Dermis microvascular lymphatic vessel endothelial cell (primary cell): ENCODE measurements around the gene ZNF143. TPM values are rescaled to one million over a fixed set of nuclear protein-coding genes. Genes with fewer than 3 reads are reported as not detected.
A peak's percentile ranks its signal among the peaks of the same experiment; 100 is the strongest.

Experiments used
- DNase-seq, 2 donors: peaks; one replicate each; pipeline versions ENCODE4 v3.0.0 to v3.0.0-alpha.2; 2010; ENCODE audit warnings: low read depth in 2 of 2
- total RNA-seq: library from RNA; depleted of rRNA; stranded (reverse); fragments of >200 nt; gene quantifications from 2 replicates; pipeline ENCODE4 v1.2.1, GENCODE V29; 2014

Gene ZNF143
- total RNA-seq: 27.6 and 29.5 TPM in 2 replicates

GRCh38 chr11:9460322-9461062, at the start of gene ZNF143:
Gene ZNF143 (plus strand): TSS chr11:9461012. CDS start chr11:9471309, 10,297 bp downstream.
- peak; percentile 99 to 100 for DNase-seq

- DNase-seq: no peak
Observed at GRCh38 chr11:9428706-9429105, 32.1 kb upstream of the ZNF143 start.

- no peak for DNase-seq
Observed at GRCh38 chr11:9438611-9439010, 22.2 kb upstream of the ZNF143 start.

- no peak for DNase-seq
Observed at GRCh38 chr11:9446230-9446629, 14.6 kb upstream of the ZNF143 start.

GRCh38 chr11:9448576-9449352, 12.0 kb upstream of the ZNF143 start:
- DNase-seq: no peak

GRCh38 chr11:9452023-9452422, 8.8 kb upstream of the ZNF143 start:
- peak in 1 of 2 donors; percentile 3 for DNase-seq

GRCh38 chr11:9455722-9456121, 5.1 kb upstream of the ZNF143 start:
- DNase-seq: no peak

- peak; percentile 16 to 53 for DNase-seq
Observed at GRCh38 chr11:9459667-9460321, 1.0 kb upstream of the ZNF143 start.

GRCh38 chr11:9461063-9461759, 399 bp downstream of the ZNF143 start:
- DNase-seq: peak; percentile 66 to 91

GRCh38 chr11:9461760-9462134, 935 bp downstream of the ZNF143 start:
- peak; percentile 10 to 35 for DNase-seq

GRCh38 chr11:9462172-9462799, 1.5 kb downstream of the ZNF143 start:
- peak in 1 of 2 donors; percentile 5 for DNase-seq

GRCh38 chr11:9462806-9463537, 2.2 kb downstream of the ZNF143 start:
- peak in 1 of 2 donors; percentile 3 for DNase-seq

GRCh38 chr11:9470765-9471164, 10.0 kb downstream of the ZNF143 start:
- no peak for DNase-seq

GRCh38 chr11:9473408-9473807, 12.6 kb downstream of the ZNF143 start:
- no peak for DNase-seq

- no peak for DNase-seq
Observed at GRCh38 chr11:9479899-9480298, 19.1 kb downstream of the ZNF143 start.

GRCh38 chr11:9489080-9489765, 28.4 kb downstream of the ZNF143 start:
- no peak for DNase-seq

- DNase-seq: no peak
Observed at GRCh38 chr11:9490376-9490775, 29.6 kb downstream of the ZNF143 start.

- DNase-seq: no peak
Observed at GRCh38 chr11:9493492-9493891, 32.7 kb downstream of the ZNF143 start.

GRCh38 chr11:9494316-9494715, 33.5 kb downstream of the ZNF143 start:
- no peak for DNase-seq
